A549 (cell line): ENCODE results near the gene GABRA5.

Experiments used
- EHMT2 ChIP-seq: fragments of 200-600 bp; sonication (generic); IDR thresholded peaks from 2 replicates; pipeline ENCODE4 v1.6.1; 2016; ENCODE audit warnings: antibody characterized with exemption, low read depth, mild to moderate bottlenecking, moderate library complexity
- HOXB13 ChIP-seq: fragments of 250-450 bp; sonication (Bioruptor Pico); IDR thresholded peaks from 2 replicates; pipeline ENCODE4 v1.5.0; 2020; ENCODE audit warnings: low read depth, mild to moderate bottlenecking, moderate library complexity
- MAFK ChIP-seq: fragments of 450-650 bp; IDR thresholded peaks from 2 replicates; pipeline ENCODE4 v1.6.1; 2014; ENCODE audit not compliant: partially characterized antibody
- POLR2A ChIP-seq: IDR thresholded peaks from 2 replicates; pipeline ENCODE4 v1.6.1; 2012; ENCODE audit warnings: mild to moderate bottlenecking, low read length
- SMC3 ChIP-seq: fragments of >200 bp; sonication (Bioruptor Twin); formaldehyde crosslinking; IDR thresholded peaks from 3 replicates; pipeline ENCODE4 v1.6.1; 2018; ENCODE audit warnings: inconsistent platforms
- TF ChIP-seq, protein P1 (sequence below): fragments of >200 bp; sonication (Bioruptor Twin); formaldehyde crosslinking; IDR thresholded peaks from 3 replicates; pipeline ENCODE4 v1.5.1; 2016

GRCh38 chr15:26869628-26870027 lies 2.8 kb downstream of the GABRA5 start:
- TF ChIP-seq, protein P1, sequence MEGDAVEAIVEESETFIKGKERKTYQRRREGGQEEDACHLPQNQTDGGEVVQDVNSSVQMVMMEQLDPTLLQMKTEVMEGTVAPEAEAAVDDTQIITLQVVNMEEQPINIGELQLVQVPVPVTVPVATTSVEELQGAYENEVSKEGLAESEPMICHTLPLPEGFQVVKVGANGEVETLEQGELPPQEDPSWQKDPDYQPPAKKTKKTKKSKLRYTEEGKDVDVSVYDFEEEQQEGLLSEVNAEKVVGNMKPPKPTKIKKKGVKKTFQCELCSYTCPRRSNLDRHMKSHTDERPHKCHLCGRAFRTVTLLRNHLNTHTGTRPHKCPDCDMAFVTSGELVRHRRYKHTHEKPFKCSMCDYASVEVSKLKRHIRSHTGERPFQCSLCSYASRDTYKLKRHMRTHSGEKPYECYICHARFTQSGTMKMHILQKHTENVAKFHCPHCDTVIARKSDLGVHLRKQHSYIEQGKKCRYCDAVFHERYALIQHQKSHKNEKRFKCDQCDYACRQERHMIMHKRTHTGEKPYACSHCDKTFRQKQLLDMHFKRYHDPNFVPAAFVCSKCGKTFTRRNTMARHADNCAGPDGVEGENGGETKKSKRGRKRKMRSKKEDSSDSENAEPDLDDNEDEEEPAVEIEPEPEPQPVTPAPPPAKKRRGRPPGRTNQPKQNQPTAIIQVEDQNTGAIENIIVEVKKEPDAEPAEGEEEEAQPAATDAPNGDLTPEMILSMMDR: no peak
- TF ChIP-seq EHMT2 (no peak), MAFK (no peak), POLR2A (no peak), SMC3 (no peak), HOXB13 (CRISPR knock-in tag) (no peak)
